Measurements from ENCODE around the gene SLC16A6. TPM values are rescaled to one million over a fixed set of nuclear protein-coding genes. Genes with fewer than 3 reads are reported as not detected.
A peak's percentile ranks its signal among the peaks of the same experiment; 100 is the strongest.
"Not testable (repeated sequence)": the region's sequence is repeated elsewhere in the genome, so short reads cannot be mapped to it uniquely, and the experiment has no call there.

Gene SLC16A6
- 1 to 10 TPM in 1 of 2 donors, under 1 TPM in 1; 0.64 to 5.5 TPM for total RNA-seq

- Mint-ChIP-seq H3K9me3 (no peaks in the 10 kb centered on the region), H3K36me3 (ENCODE audit: low read depth) (no peaks in the 10 kb centered on the region), H3K27ac (peak within 1 kb of the TSS; percentile 89), H3K27me3 (no peaks in the 10 kb centered on the region), H3K4me1 (peaks cover 31% of the 10 kb centered on the region), H3K4me3 (peak within 1 kb of the TSS; percentile 97)
- ATAC-seq (replicated peaks): peak; percentile 64
Observed at GRCh38 chr17:68290955-68291835, at the start of gene SLC16A6, which contains the start of gene ARSG. TSS of gene SLC16A6 (minus strand) at chr17:68291127. CDS start at chr17:68278320, 12,807 bp downstream. TSS of gene ARSG (plus strand) at chr17:68291495. CDS start at chr17:68307494, 15,999 bp downstream.

DNA sequence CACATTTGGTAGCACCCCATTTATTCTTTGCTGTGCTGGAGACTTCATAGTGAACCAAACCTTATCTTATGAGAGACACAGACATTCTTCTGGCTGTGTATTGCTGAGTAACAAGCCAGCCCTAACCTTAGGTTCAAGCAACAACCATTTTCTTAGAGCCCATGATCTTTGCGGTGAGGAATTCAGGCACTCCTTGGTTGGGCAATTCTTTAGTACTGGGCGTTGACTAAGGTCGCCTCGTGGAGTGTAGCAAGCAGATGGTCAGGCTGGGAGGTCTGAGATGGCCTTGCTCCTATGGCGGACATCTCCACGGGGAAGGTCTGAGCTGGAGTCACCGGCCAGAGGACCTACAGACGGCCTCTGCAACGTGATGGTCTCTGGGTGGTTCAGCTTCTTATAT is 43.5 kb upstream of the SLC16A6 start:
- H3K36me3 Mint-ChIP-seq (ENCODE audit: low read depth): no peaks in the 10 kb centered on the region
- no peak overlapping the region for H3K4me3 Mint-ChIP-seq
- H3K27me3 Mint-ChIP-seq: no peaks in the 10 kb centered on the region
- no peak for ATAC-seq (replicated peaks)
- no peak overlapping the region for H3K27ac Mint-ChIP-seq
- no peaks in the 10 kb centered on the region for H3K4me1 Mint-ChIP-seq
- H3K9me3 Mint-ChIP-seq: peaks cover 7% of the 10 kb centered on the region

DNA sequence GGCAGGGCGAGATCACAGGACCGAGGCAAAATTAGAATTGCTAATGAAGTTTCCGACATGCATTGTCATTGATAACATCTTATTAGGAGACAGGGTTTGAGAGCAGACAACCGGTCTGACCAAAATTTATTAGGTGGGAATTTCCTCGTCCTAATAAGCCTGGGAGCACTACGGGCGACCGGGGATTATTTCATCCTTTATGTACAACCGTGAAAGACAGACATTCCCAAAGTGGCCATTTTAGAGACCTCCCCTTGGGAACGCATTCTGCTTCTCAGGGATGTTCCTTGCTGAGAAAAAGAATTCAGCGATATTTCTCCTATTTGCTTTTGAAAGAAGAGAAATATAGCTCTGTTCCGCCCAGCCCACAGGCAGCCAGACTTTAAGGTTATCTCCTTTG is 41.0 kb upstream of the SLC16A6 start:
- not testable (repeated sequence) for H3K36me3 Mint-ChIP-seq (ENCODE audit: low read depth); ATAC-seq (replicated peaks); H3K4me3 Mint-ChIP-seq; H3K27me3 Mint-ChIP-seq; H3K27ac Mint-ChIP-seq; H3K9me3 Mint-ChIP-seq; H3K4me1 Mint-ChIP-seq

GRCh38 chr17:68329331-68329730 is 38.4 kb upstream of the SLC16A6 start:
- no peaks in the 10 kb centered on the region for H3K36me3 Mint-ChIP-seq (ENCODE audit: low read depth)
- H3K27me3 Mint-ChIP-seq: no peaks in the 10 kb centered on the region
- no peak overlapping the region for H3K27ac Mint-ChIP-seq
- no peak for ATAC-seq (replicated peaks)
- H3K9me3 Mint-ChIP-seq: peaks cover 7% of the 10 kb centered on the region
- peaks cover 8% of the 10 kb centered on the region for H3K4me1 Mint-ChIP-seq
- H3K4me3 Mint-ChIP-seq: no peak overlapping the region

DNA sequence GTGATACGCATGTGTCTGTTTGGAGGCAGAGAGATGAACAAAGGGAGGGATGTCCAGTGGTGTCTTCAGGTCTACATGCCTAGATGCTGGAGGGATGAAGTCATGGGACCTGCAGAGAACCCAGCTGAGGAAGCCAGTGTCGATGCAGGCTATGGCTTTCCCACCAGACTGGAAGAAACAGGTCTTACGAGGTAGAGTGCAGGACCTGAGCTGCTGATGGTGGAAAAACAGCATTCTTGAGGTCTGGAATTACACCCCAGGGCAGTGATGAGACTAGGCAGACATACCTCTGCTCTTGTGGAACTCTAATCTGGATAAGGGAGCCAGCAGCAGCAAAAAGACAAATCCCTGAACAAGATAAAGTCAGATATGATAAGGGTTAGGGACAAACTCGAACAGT is 37.7 kb upstream of the SLC16A6 start:
- Mint-ChIP-seq H3K36me3 (ENCODE audit: low read depth) (no peaks in the 10 kb centered on the region), H3K4me3 (no peak overlapping the region), H3K9me3 (peaks cover 7% of the 10 kb centered on the region), H3K27me3 (no peaks in the 10 kb centered on the region), H3K4me1 (peaks cover 8% of the 10 kb centered on the region), H3K27ac (no peak overlapping the region)
- ATAC-seq (replicated peaks): no peak

- Mint-ChIP-seq H3K27me3 (no peaks in the 10 kb centered on the region), H3K4me1 (peaks cover 8% of the 10 kb centered on the region), H3K4me3 (no peak overlapping the region), H3K27ac (no peak overlapping the region), H3K9me3 (peaks cover 7% of the 10 kb centered on the region), H3K36me3 (ENCODE audit: low read depth) (no peaks in the 10 kb centered on the region)
- ATAC-seq (replicated peaks): no peak
Observed at GRCh38 chr17:68327823-68328557, 37.1 kb upstream of the SLC16A6 start.

GRCh38 chr17:68326681-68327080 is 35.8 kb upstream of the SLC16A6 start:
- H3K27ac Mint-ChIP-seq: peak overlapping the region; percentile 66
- H3K9me3 Mint-ChIP-seq: peaks cover 6% of the 10 kb centered on the region
- H3K36me3 Mint-ChIP-seq (ENCODE audit: low read depth): no peaks in the 10 kb centered on the region
- peak; percentile 94 for ATAC-seq (replicated peaks)
- peaks cover 8% of the 10 kb centered on the region for H3K4me1 Mint-ChIP-seq
- H3K27me3 Mint-ChIP-seq: no peaks in the 10 kb centered on the region
- no peak overlapping the region for H3K4me3 Mint-ChIP-seq

- peaks cover 4% of the 10 kb centered on the region for H3K9me3 Mint-ChIP-seq
- no peaks in the 10 kb centered on the region for H3K27me3 Mint-ChIP-seq
- no peak for ATAC-seq (replicated peaks)
- H3K27ac Mint-ChIP-seq: peak overlapping the region; percentile 66
- no peak overlapping the region for H3K4me3 Mint-ChIP-seq
- no peaks in the 10 kb centered on the region for H3K36me3 Mint-ChIP-seq (ENCODE audit: low read depth)
- peaks cover 8% of the 10 kb centered on the region for H3K4me1 Mint-ChIP-seq
Observed at GRCh38 chr17:68325961-68326360, 35.0 kb upstream of the SLC16A6 start.

GRCh38 chr17:68324654-68325336 is 33.9 kb upstream of the SLC16A6 start:
- peaks cover 8% of the 10 kb centered on the region for H3K4me1 Mint-ChIP-seq
- H3K9me3 Mint-ChIP-seq: no peaks in the 10 kb centered on the region
- H3K27me3 Mint-ChIP-seq: no peaks in the 10 kb centered on the region
- ATAC-seq (replicated peaks): no peak
- no peaks in the 10 kb centered on the region for H3K36me3 Mint-ChIP-seq (ENCODE audit: low read depth)
- no peak overlapping the region for H3K27ac Mint-ChIP-seq
- no peak overlapping the region for H3K4me3 Mint-ChIP-seq

GRCh38 chr17:68324114-68324513 is 33.2 kb upstream of the SLC16A6 start:
- Mint-ChIP-seq H3K4me1 (peaks cover 8% of the 10 kb centered on the region), H3K36me3 (ENCODE audit: low read depth) (no peaks in the 10 kb centered on the region), H3K9me3 (no peaks in the 10 kb centered on the region), H3K4me3 (no peak overlapping the region), H3K27me3 (no peaks in the 10 kb centered on the region), H3K27ac (no peak overlapping the region)
- peak; percentile 21 for ATAC-seq (replicated peaks)

GRCh38 chr17:68322630-68323029 is 31.7 kb upstream of the SLC16A6 start:
- H3K4me1 Mint-ChIP-seq: peaks cover 8% of the 10 kb centered on the region
- H3K36me3 Mint-ChIP-seq (ENCODE audit: low read depth): no peaks in the 10 kb centered on the region
- ATAC-seq (replicated peaks): no peak
- no peak overlapping the region for H3K4me3 Mint-ChIP-seq
- no peaks in the 10 kb centered on the region for H3K27me3 Mint-ChIP-seq
- no peaks in the 10 kb centered on the region for H3K9me3 Mint-ChIP-seq
- no peak overlapping the region for H3K27ac Mint-ChIP-seq

- Mint-ChIP-seq H3K9me3 (no peaks in the 10 kb centered on the region), H3K4me3 (no peak overlapping the region), H3K27ac (no peak overlapping the region)
Observed at GRCh38 chr17:68321556-68321954, 30.6 kb upstream of the SLC16A6 start.

GRCh38 chr17:68320943-68321555 is 30.1 kb upstream of the SLC16A6 start:
- Mint-ChIP-seq H3K4me3 (no peak overlapping the region), H3K27me3 (no peaks in the 10 kb centered on the region), H3K9me3 (no peaks in the 10 kb centered on the region), H3K27ac (no peak overlapping the region), H3K4me1 (peaks cover 9% of the 10 kb centered on the region), H3K36me3 (ENCODE audit: low read depth) (no peaks in the 10 kb centered on the region)
- no peak for ATAC-seq (replicated peaks)

More at GRCh38 chr17:68321556-68321954, 30.6 kb upstream of the SLC16A6 start:
- no peaks in the 10 kb centered on the region for H3K36me3 Mint-ChIP-seq (ENCODE audit: low read depth)
- H3K4me1 Mint-ChIP-seq: peaks cover 5% of the 10 kb centered on the region
- ATAC-seq (replicated peaks): no peak
- no peaks in the 10 kb centered on the region for H3K27me3 Mint-ChIP-seq

- Mint-ChIP-seq H3K9me3 (no peaks in the 10 kb centered on the region), H3K4me3 (no peak overlapping the region), H3K27ac (no peak overlapping the region), H3K27me3 (no peaks in the 10 kb centered on the region), H3K4me1 (peaks cover 11% of the 10 kb centered on the region), H3K36me3 (ENCODE audit: low read depth) (no peaks in the 10 kb centered on the region)
- no peak for ATAC-seq (replicated peaks)
Observed at GRCh38 chr17:68320311-68320865, 29.5 kb upstream of the SLC16A6 start.
